ENCODE results near the gene GNGT1. TPM values are rescaled to one million over a fixed set of nuclear protein-coding genes. Genes with fewer than 3 reads are reported as not detected.
A peak's percentile ranks its signal among the peaks of the same experiment; 100 is the strongest.

GNGT1 gene
- total and polyA plus RNA-seq, 2 of the 13 experiments (the other 11 are each of a cell fraction or from before 2014, with no cell fraction given), result not detected

GRCh38 chr7:93861325-93861949 lies 44.9 kb upstream of the GNGT1 start (continued):
- TF ChIP-seq NR2C2 (CRISPR knock-in tag; IDR thresholded peaks at IDR 0.05; ENCODE audit: borderline replicate concordance) (no peak), ZNF180 (CRISPR knock-in tag; IDR thresholded peaks at IDR 0.05; ENCODE audit: borderline replicate concordance, low read depth) (no peak), SOX6 (IDR thresholded peaks at IDR 0.05) (no peak), SOX6 (CRISPR knock-in tag; IDR thresholded peaks at IDR 0.05) (no peak)

GRCh38 chr7:93862651-93863050 lies 43.7 kb upstream of the GNGT1 start:
- ATAC-seq, result no peak

More at GRCh38 chr7:93862651-93863050, 43.7 kb upstream of the GNGT1 start:
- Histone ChIP-seq H3K27ac (ENCODE audit: extremely low read length, insufficient read depth, low read length) (no peak overlapping the region), H3K4me1 (ENCODE audit: insufficient read depth, low read length) (no peaks in the 10 kb centered on the region), H2AFZ (ENCODE audit: low read length) (no peak overlapping the region), H3K79me2 (ENCODE audit: insufficient read depth, low read length) (no peaks in the 10 kb centered on the region), H4K20me1 (ENCODE audit: insufficient read depth, low read length) (no peaks in the 10 kb centered on the region), H3K4me3 (replicated peaks in 1 of 3; ENCODE audit: insufficient read depth in 1 of 3, low read depth in 2 of 3, low read length in 3 of 3) (no peak overlapping the region), H3K9ac (ENCODE audit: insufficient read depth, low read depth, low read length) (no peak overlapping the region), H3K9me3 (ENCODE audit: low read length) (no peaks in the 10 kb centered on the region), H3K36me3 (replicated peaks in 1 of 2; ENCODE audit: control insufficient read depth in 1 of 2, insufficient read depth in 2 of 2, low read length in 2 of 2) (no peaks in the 10 kb centered on the region), H3K4me2 (ENCODE audit: low read depth, low read length) (no peak overlapping the region), H3K27me3 (ENCODE audit: control insufficient read depth in 1 of 2, insufficient read depth in 2 of 2, low read length in 2 of 2) (no peaks in the 10 kb centered on the region)
- ChIA-PET CTCF (ENCODE audit: low intra/inter-chr PET ratio, low total read pairs) (no interaction called here), POLR2A (no interaction called here)
- BruUV-seq (replicated peaks), result no TSS peak
- intact Hi-C loops (cut with micrococcal nuclease; ENCODE audit: unreplicated experiment), result no loop called here
- in situ Hi-C loops (cut with HindIII; ENCODE audit: extremely low pct_ligation_motif_present, low pct_unique_long_range_greater_than_20kb), result no loop called here
- no peak for TF ChIP-seq PHB2 (IDR thresholded peaks at IDR 0.05; ENCODE audit: partially characterized antibody)
- TF ChIP-seq, protein P1, sequence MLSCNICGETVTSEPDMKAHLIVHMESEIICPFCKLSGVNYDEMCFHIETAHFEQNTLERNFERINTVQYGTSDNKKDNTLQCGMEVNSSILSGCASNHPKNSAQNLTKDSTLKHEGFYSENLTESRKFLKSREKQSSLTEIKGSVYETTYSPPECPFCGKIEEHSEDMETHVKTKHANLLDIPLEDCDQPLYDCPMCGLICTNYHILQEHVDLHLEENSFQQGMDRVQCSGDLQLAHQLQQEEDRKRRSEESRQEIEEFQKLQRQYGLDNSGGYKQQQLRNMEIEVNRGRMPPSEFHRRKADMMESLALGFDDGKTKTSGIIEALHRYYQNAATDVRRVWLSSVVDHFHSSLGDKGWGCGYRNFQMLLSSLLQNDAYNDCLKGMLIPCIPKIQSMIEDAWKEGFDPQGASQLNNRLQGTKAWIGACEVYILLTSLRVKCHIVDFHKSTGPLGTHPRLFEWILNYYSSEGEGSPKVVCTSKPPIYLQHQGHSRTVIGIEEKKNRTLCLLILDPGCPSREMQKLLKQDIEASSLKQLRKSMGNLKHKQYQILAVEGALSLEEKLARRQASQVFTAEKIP (CRISPR knock-in tag; IDR thresholded peaks at IDR 0.05; ENCODE audit: borderline replicate concordance), result no peak
- no peak for TF ChIP-seq MYNN (CRISPR knock-in tag; IDR thresholded peaks at IDR 0.05; ENCODE audit: low read depth)
- TF ChIP-seq ZNF20 (CRISPR knock-in tag; IDR thresholded peaks at IDR 0.05), result no peak
- no peak for TF ChIP-seq THYN1 (CRISPR knock-in tag; IDR thresholded peaks at IDR 0.05; ENCODE audit: borderline replicate concordance, low read depth)
- TF ChIP-seq CEBPB (IDR thresholded peaks at IDR 0.05; ENCODE audit: borderline replicate concordance, low read depth, low read length), result 0 out of 2 replicates have a peak, but pooled peaks have one; percentile 26
- TF ChIP-seq ZNF180 (CRISPR knock-in tag; IDR thresholded peaks at IDR 0.05; ENCODE audit: borderline replicate concordance, low read depth), result no peak
- TF ChIP-seq HMGXB4 (CRISPR knock-in tag; IDR thresholded peaks at IDR 0.05; ENCODE audit: borderline replicate concordance in 1 of 2, low read depth in 1 of 2), result no peak
- DNase-seq (ENCODE audit: low spot score) (no peak), FAIRE-seq (no peak)
- 46% methylated on average over 2 of the region's 2 CpGs for WGBS (ENCODE audit: low lambda C conversion rate)

Data from HepG2 (cell line).